ENCODE data around the gene CABLES1. TPM values are rescaled to one million over a fixed set of nuclear protein-coding genes. Genes with fewer than 3 reads are reported as not detected.

Gene CABLES1
- total and polyA plus RNA-seq, 12 donors, result 2.1 to 11.9 (median 5.3) TPM

- Histone ChIP-seq H3K27ac (no peak overlapping the region), H3K4me3 (no peak overlapping the region), H3K36me3 (replicated peaks in 1 of 2) (no peaks in the 10 kb centered on the region), H3K4me1 (replicated peaks in 1 of 2) (no peaks in the 10 kb centered on the region), H3K27me3 (no peaks in the 10 kb centered on the region), H3K9me3 (replicated peaks in 1 of 3) (no peaks in the 10 kb centered on the region)
- intact Hi-C loops (cut with DNase I), result loop anchor here in 1 of 2 donors (10.0 kb wide), 1 partner anchor 58 kb away; no protein-coding TSS in a partner anchor
- DNase-seq, result no peak
- no peak for TF ChIP-seq POLR2A (IDR thresholded peaks at IDR 0.05)
- TF ChIP-seq, protein P1, sequence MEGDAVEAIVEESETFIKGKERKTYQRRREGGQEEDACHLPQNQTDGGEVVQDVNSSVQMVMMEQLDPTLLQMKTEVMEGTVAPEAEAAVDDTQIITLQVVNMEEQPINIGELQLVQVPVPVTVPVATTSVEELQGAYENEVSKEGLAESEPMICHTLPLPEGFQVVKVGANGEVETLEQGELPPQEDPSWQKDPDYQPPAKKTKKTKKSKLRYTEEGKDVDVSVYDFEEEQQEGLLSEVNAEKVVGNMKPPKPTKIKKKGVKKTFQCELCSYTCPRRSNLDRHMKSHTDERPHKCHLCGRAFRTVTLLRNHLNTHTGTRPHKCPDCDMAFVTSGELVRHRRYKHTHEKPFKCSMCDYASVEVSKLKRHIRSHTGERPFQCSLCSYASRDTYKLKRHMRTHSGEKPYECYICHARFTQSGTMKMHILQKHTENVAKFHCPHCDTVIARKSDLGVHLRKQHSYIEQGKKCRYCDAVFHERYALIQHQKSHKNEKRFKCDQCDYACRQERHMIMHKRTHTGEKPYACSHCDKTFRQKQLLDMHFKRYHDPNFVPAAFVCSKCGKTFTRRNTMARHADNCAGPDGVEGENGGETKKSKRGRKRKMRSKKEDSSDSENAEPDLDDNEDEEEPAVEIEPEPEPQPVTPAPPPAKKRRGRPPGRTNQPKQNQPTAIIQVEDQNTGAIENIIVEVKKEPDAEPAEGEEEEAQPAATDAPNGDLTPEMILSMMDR (IDR thresholded peaks at IDR 0.05), result no peak
- 85 to 93% (median 90%) methylated on average over 14 to 17 of the region's 17 CpGs for WGBS, 4 donors
These were observed 41.6 kb downstream of the CABLES1 start for GRCh38 chr18:23176701-23177432.

DNA sequence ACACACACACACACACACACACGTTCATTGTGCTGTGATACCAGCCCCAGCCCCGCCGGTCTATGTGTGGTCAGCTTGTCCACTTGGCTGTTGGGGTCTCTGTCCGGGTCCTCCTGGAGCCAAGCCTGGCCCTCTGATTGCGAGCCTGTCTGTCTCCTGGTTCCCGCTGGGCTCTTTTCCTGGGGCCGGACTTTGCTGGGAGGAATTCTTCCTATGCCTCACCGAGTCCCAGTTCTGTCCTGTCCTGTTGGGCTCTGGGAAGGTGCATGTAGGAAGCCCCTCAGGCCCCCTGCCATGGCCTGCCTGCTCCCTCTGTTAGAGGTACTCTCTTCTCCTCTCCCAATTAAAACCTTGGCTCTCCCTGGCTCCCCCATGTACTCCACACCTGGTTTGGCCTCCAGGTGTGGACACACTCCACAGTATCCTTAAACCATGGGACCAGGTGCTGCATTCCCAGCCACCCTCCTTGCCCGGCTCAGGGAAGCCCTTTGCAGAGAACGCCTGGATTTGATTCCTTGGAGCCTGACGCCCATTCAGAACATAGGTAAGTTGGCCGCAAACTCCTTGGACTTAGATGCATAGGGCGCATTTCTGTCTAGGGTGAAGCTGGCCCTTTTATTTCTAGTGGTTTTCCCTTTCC, 42.3 kb downstream of the CABLES1 start:
- Histone ChIP-seq H3K27me3 (no peaks in the 10 kb centered on the region), H3K27ac (no peak overlapping the region), H3K4me1 (replicated peaks in 1 of 2) (no peaks in the 10 kb centered on the region), H3K4me3 (no peak overlapping the region), H3K36me3 (replicated peaks in 1 of 2) (no peaks in the 10 kb centered on the region), H3K9me3 (replicated peaks in 1 of 3) (no peaks in the 10 kb centered on the region)
- TF ChIP-seq, protein P1 (IDR thresholded peaks at IDR 0.05), result no peak
- TF ChIP-seq POLR2A (IDR thresholded peaks at IDR 0.05), result no peak
- 80 to 89% (median 87%) methylated on average over 10 to 13 of the region's 13 CpGs for WGBS, 4 donors
- intact Hi-C loops (cut with DNase I), result loop anchor here in 1 of 2 donors (10.0 kb wide), 1 partner anchor 57 kb away; no protein-coding TSS in a partner anchor
- no peak for DNase-seq

DNA sequence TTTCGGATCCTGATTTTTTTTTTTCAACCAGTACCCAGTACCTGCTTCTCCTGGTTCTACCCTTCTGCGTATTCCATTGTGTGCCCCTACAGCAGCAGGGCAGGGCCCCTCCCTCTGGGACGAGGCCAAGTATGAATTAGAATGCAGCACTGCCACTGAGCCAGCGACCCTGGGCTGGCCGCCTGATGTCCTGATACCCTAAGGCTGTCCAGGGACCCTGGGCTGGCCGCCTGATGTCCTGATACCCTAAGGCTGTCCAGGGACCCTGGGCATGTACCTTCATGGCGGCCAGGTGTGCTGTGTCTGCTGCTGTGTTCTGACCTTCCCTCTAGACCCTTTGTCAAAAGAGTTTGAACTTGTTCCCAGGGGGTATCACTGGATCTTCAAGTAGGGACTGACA, 42.9 kb downstream of the CABLES1 start:
- no peak for DNase-seq

GRCh38 chr18:23178661-23179081, 43.4 kb downstream of the CABLES1 start:
- Histone ChIP-seq H3K27me3 (no peaks in the 10 kb centered on the region), H3K9me3 (replicated peaks in 1 of 3) (no peaks in the 10 kb centered on the region), H3K36me3 (replicated peaks in 1 of 2) (no peaks in the 10 kb centered on the region), H3K4me3 (no peak overlapping the region), H3K27ac (no peak overlapping the region), H3K4me1 (replicated peaks in 1 of 2) (no peaks in the 10 kb centered on the region)
- DNase-seq, result no peak
- TF ChIP-seq, protein P1 (IDR thresholded peaks at IDR 0.05), result no peak
- no peak for TF ChIP-seq POLR2A (IDR thresholded peaks at IDR 0.05)
- 89 to 96% (median 91%) methylated on average over 6 of the region's 6 CpGs for WGBS, 4 donors
- intact Hi-C loops (cut with DNase I), result loop anchor here in 1 of 2 donors (10.0 kb wide), 1 partner anchor 56 kb away; no protein-coding TSS in a partner anchor

More for the DNA sequence above, 42.9 kb downstream of the CABLES1 start:
- intact Hi-C loops (cut with DNase I), result loop anchor here in 1 of 2 donors (10.0 kb wide), 1 partner anchor 57 kb away; no protein-coding TSS in a partner anchor
- Histone ChIP-seq H3K36me3 (replicated peaks in 1 of 2) (no peaks in the 10 kb centered on the region), H3K4me1 (replicated peaks in 1 of 2) (no peaks in the 10 kb centered on the region), H3K9me3 (replicated peaks in 1 of 3) (no peaks in the 10 kb centered on the region), H3K27ac (no peak overlapping the region), H3K27me3 (no peaks in the 10 kb centered on the region), H3K4me3 (no peak overlapping the region)
- TF ChIP-seq, protein P1 (IDR thresholded peaks at IDR 0.05), result no peak
- no peak for TF ChIP-seq POLR2A (IDR thresholded peaks at IDR 0.05)
- WGBS, 4 donors, result 75 to 86% (median 84%) methylated on average over 4 to 7 of the region's 7 CpGs

Measured in adrenal gland (tissue), 12 donors.